Measurements from ENCODE around the gene IFI6. TPM values are rescaled to one million over a fixed set of nuclear protein-coding genes. Genes with fewer than 3 reads are reported as not detected.
A peak's percentile ranks its signal among the peaks of the same experiment; 100 is the strongest.

Gene IFI6
- total and polyA plus RNA-seq, 2 of the 8 experiments (the other 6 are each of a cell fraction or from before 2014, with no cell fraction given) = 6.1 to 13.2 TPM

DNA sequence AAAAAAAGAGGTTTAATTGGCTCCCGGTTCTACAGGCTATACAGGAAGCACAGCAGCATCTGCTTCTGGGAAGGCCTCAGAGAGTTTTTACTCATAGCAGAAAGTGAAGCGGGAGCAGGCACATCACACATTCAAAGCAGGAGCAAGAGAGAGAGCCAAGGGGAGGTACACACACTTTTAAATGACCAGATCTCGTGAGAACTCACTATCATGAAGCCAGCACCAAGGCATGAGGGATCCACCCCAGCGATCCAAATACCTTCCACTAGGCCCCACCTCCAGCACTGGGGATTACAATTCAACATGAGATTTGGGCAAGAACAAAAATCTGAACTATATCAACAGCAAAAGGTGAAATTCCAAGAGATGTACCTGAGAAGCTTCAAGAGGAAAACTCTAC, 33.0 kb upstream of the IFI6 start:
- Histone ChIP-seq H3K79me2 (ENCODE audit: control insufficient read depth in 1 of 2, insufficient read depth in 2 of 2, low read length in 2 of 2) (no peaks in the 10 kb centered on the region), H3K23me2 (ENCODE audit: low read depth, low read length) (no peaks in the 10 kb centered on the region), H3K4me1 (replicated peaks in 1 of 4; ENCODE audit: control insufficient read depth in 3 of 4, insufficient read depth in 4 of 4, low read length in 3 of 4) (no peaks in the 10 kb centered on the region), H3K27me3 (replicated peaks in 1 of 4; ENCODE audit: control insufficient read depth in 3 of 4, extremely low read depth in 1 of 4, insufficient read depth in 3 of 4, low read length in 3 of 4) (no peaks in the 10 kb centered on the region), H3K56ac (replicated peaks; ENCODE audit: insufficient read length, low read depth, low read length) (no peak overlapping the region), H2BK5ac (ENCODE audit: low read depth, low read length) (no peak overlapping the region), H3K23ac (ENCODE audit: insufficient read length) (no peak overlapping the region), H3K4me3 (ENCODE audit: extremely low read depth in 1 of 4, insufficient read depth in 2 of 4, low read depth in 3 of 4, low read length in 4 of 4) (no peak overlapping the region), H3K9me3 (ENCODE audit: insufficient read depth in 2 of 2, low read depth in 1 of 2, low read length in 1 of 2) (no peaks in the 10 kb centered on the region), H2BK12ac (ENCODE audit: low read depth, low read length) (no peak overlapping the region), H3K14ac (ENCODE audit: insufficient read length) (no peak overlapping the region), H4K5ac (ENCODE audit: insufficient read length, low read depth, low read length) (no peak overlapping the region), H2AFZ (ENCODE audit: low read length) (no peak overlapping the region; the same call in 1 of the 2 replicates), H4K20me1 (replicated peaks in 1 of 2; ENCODE audit: control insufficient read depth in 1 of 2, insufficient read depth in 2 of 2, low read length in 2 of 2) (no peaks in the 10 kb centered on the region), H3K9ac (replicated peaks in 1 of 4; ENCODE audit: extremely low read depth in 1 of 4, low read depth in 3 of 4, low read length in 3 of 4) (no peak overlapping the region), H3K79me1 (ENCODE audit: low read depth, low read length) (no peaks in the 10 kb centered on the region), H2BK20ac (ENCODE audit: low read length) (no peak overlapping the region), H3K4ac (replicated peaks; ENCODE audit: insufficient read length, low read depth, low read length) (no peak overlapping the region), H4K8ac (ENCODE audit: extremely low read depth, insufficient read depth, low read length) (no peak overlapping the region), H3K36me3 (ENCODE audit: control insufficient read depth in 2 of 4, insufficient read depth in 4 of 4, low read length in 3 of 4) (no peaks in the 10 kb centered on the region), H2BK120ac (replicated peaks; ENCODE audit: low read depth, low read length) (no peak overlapping the region), H2AK5ac (ENCODE audit: low read depth, low read length) (no peak overlapping the region), H2BK15ac (ENCODE audit: low read length) (no peak overlapping the region), H3K27ac (ENCODE audit: low read depth, low read length) (no peak overlapping the region), H3K4me2 (ENCODE audit: insufficient read depth in 1 of 2, low read depth in 2 of 2, low read length in 2 of 2) (no peak overlapping the region), H4K91ac (replicated peaks; ENCODE audit: insufficient read length, low read length) (no peak overlapping the region), H3K18ac (ENCODE audit: extremely low read depth, low read length) (no peak overlapping the region; the same call in 1 of the 2 replicates)
- 78% methylated on average over 4 of the region's 4 CpGs; no CpG with 5 or more reads in 1 of the 2 experiments for WGBS, 2 experiments (ENCODE audit: extremely low coverage in 1 of 2, insufficient coverage in 1 of 2, insufficient read length in 1 of 2, insufficient replicate concordance in 2 of 2, low coverage in 1 of 2, low lambda C conversion rate in 2 of 2, missing lambda C conversion rate in 1 of 2)
- ChIA-PET POLR2A (ENCODE audit: partially characterized antibody) (interaction anchor here (0.7 kb wide), 1 partner anchor 21 kb away, joined by 4 read pairs; no protein-coding TSS in a partner anchor), CTCF (ENCODE audit: partially characterized antibody) (interaction anchor here (0.6 to 0.9 kb wide), 4 partner anchors 9 to 682 kb away, joined by 3 to 4 read pairs (median 3); partner anchors contain the start of gene IFI6)
- FAIRE-seq (no peak), DNase-seq (ENCODE audit: low read depth in 1 of 2, low spot score in 2 of 2) (no peak)
- peak; percentile 11; the same call in 1 of the 2 replicates for TF ChIP-seq TEAD4 (IDR thresholded peaks at IDR 0.05; ENCODE audit: low read depth, low read length)
- no peak for TF ChIP-seq JUND (IDR thresholded peaks at IDR 0.05; ENCODE audit: low read length)

Data from H1 (cell line).